Measurements from ENCODE around the gene BFSP2. TPM values are rescaled to one million over a fixed set of nuclear protein-coding genes. Genes with fewer than 3 reads are reported as not detected.

The BFSP2 gene
- total RNA-seq (2022; extraction: Qiagen RNA extraction) = not detected in 5 replicates

DNA sequence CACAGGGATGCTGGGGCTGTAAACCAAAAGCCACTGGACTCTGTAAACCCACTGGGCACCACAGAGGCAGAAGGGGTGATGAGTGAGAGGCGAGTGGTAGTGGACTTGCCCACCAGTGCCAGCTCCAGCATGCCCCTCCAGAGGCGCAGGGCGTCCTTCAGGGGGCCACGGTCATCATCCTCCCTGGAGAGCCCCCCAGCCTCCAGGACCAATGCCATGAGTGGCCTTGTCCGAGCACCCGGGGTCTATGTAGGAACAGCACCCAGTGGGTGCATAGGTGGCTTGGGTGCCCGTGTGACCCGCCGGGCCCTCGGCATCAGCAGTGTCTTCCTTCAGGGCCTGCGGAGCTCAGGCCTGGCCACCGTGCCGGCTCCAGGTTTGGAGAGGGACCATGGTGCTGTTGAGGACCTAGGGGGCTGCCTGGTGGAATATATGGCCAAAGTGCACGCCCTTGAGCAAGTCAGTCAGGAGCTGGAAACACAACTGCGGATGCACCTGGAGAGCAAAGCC, at the start of gene BFSP2:
BFSP2 (plus strand) TSS at position 51 of the 510 bp plus-strand sequence; CDS start at position 79, 28 bp downstream.

Other genes with a start within 250 kb of the BFSP2 start
- gene CDV3, start 173.6 kb downstream of the BFSP2 start, total RNA-seq (2022; extraction: Qiagen RNA extraction) = 107 to 130 TPM (median 116 TPM) in 5 replicates

All from A549 treated with Mapracorat at 1 μM for 4 hours (cell line).